Measurements from ENCODE around the gene SLC12A7. TPM values are rescaled to one million over a fixed set of nuclear protein-coding genes. Genes with fewer than 3 reads are reported as not detected.

Gene SLC12A7
- total and polyA plus RNA-seq, 12 donors = 1.3 to 52.6 (median 24.4) TPM

DNA sequence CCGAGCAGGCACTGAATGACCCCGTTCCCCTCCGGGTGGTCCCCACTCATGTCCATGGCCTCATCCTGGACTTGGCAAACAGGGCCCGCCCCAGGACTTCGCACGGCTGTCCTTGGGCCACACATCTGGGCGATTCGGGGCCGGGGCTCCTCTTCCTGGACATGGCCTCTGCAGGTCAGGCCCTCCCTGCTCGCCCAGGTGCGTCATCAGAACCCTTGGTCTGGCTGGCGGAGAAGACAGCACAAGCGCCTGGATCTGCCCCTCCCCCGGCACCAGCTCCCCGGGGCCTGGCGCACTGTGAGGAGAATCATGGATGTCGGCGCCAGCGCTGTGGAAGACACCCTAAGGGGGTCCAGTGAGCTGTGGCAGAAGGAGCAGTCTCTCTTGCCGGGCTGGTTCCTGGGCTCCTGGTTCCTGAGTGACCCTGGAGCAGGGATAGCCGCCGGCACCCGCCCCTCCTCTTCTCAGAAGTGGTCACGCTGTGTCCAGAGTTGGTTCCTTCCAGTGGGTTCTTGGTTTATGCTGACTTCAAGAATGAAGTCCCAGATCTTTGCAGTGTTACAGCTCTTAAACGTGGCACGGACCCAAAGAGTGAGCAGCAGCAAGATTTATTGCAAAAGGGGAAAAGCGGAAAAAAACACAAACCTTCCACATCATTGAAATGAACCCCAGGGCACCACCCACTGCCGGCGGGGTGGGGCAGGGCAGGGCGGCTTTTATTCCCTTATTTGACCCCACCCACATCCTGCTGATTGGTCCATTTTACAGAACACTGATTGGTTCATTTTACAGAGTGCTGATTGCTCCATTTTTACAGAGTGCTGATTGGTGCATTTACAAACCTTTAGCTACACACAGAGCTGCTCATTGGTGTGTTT lies 25.9 kb upstream of the SLC12A7 start:
- intact Hi-C loops (cut with DNase I) = no loop called here
- TF ChIP-seq POLR2A (IDR thresholded peaks at IDR 0.05) = no peak
- TF ChIP-seq, protein P1, sequence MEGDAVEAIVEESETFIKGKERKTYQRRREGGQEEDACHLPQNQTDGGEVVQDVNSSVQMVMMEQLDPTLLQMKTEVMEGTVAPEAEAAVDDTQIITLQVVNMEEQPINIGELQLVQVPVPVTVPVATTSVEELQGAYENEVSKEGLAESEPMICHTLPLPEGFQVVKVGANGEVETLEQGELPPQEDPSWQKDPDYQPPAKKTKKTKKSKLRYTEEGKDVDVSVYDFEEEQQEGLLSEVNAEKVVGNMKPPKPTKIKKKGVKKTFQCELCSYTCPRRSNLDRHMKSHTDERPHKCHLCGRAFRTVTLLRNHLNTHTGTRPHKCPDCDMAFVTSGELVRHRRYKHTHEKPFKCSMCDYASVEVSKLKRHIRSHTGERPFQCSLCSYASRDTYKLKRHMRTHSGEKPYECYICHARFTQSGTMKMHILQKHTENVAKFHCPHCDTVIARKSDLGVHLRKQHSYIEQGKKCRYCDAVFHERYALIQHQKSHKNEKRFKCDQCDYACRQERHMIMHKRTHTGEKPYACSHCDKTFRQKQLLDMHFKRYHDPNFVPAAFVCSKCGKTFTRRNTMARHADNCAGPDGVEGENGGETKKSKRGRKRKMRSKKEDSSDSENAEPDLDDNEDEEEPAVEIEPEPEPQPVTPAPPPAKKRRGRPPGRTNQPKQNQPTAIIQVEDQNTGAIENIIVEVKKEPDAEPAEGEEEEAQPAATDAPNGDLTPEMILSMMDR (IDR thresholded peaks at IDR 0.05) = peak in 1 of 6 experiments; percentile 17
- Histone ChIP-seq H3K36me3 (replicated peaks in 1 of 2) (no peaks in the 10 kb centered on the region), H3K9me3 (replicated peaks in 1 of 3) (no peaks in the 10 kb centered on the region), H3K27me3 (peaks cover 6% of the 10 kb centered on the region), H3K4me3 (no peak overlapping the region), H3K4me1 (replicated peaks in 1 of 2) (no peaks in the 10 kb centered on the region), H3K27ac (peak overlapping the region in 2 of 5 donors; percentile 10 to 13)
- 70 to 80% (median 77%) methylated on average over 16 to 30 of the region's 30 CpGs for WGBS, 4 donors
- DNase-seq = peak in 6 of 7 donors; percentile 38 to 70 (median 50)

DNA sequence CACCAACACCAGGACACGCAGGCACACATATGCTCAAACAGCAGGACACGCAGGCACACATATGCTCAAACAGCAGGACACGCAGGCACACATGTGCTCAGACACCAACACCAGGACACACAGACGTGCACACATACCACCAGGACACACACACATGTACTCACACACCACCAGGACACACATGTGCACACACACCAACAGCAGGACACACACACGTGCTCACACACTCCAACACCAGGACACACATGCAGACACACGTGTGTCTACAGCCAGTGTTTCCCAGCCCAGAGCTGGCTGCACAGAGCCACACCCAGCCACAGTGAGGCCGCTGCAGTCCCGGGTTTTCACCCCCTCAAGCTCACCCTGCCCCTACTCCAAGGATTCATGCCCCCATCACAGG lies 25.0 kb upstream of the SLC12A7 start:
- intact Hi-C loops (cut with DNase I) = no loop called here

GRCh38 chr5:1135696-1136525 lies 24.0 kb upstream of the SLC12A7 start:
- TF ChIP-seq, protein P1 (IDR thresholded peaks at IDR 0.05) = no peak
- no peak for TF ChIP-seq POLR2A (IDR thresholded peaks at IDR 0.05)

More for the DNA sequence above, 25.0 kb upstream of the SLC12A7 start:
- no peaks in the 10 kb centered on the region for H3K9me3 ChIP-seq (replicated peaks in 1 of 3)
- TF ChIP-seq, protein P1 (IDR thresholded peaks at IDR 0.05) = no peak
- no peak for DNase-seq
- H3K36me3 ChIP-seq (replicated peaks in 1 of 2) = no peaks in the 10 kb centered on the region
- no peak overlapping the region for H3K4me3 ChIP-seq
- H3K27me3 ChIP-seq = peaks cover 6% of the 10 kb centered on the region
- no peaks in the 10 kb centered on the region for H3K4me1 ChIP-seq (replicated peaks in 1 of 2)
- no peak overlapping the region for H3K27ac ChIP-seq
- WGBS, 4 donors = 65 to 87% (median 83%) methylated on average over 1 to 8 of the region's 8 CpGs

DNA sequence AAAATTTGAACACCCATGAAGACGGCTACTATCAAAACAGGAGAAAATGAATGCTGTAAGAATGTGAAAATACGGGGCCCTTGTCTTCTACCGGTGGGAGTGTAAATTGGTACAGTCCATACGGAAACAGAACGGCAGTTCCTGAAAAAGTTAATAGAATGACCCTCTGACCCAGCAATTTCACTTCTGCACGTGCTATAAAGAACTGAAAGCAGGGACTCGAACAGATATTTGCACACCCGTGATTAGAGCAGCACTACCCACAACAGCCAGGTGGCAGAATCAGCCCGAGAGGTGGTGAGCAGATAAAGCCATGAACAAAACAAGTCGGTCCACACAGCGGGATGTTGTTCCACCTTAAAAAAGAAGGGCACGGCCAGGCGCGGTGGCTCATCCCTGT lies 22.6 kb upstream of the SLC12A7 start:
- Histone ChIP-seq H3K4me1 (replicated peaks in 1 of 2) (no peaks in the 10 kb centered on the region), H3K27me3 (no peaks in the 10 kb centered on the region), H3K27ac (no peak overlapping the region), H3K4me3 (no peak overlapping the region), H3K9me3 (replicated peaks in 1 of 3) (no peaks in the 10 kb centered on the region), H3K36me3 (replicated peaks in 1 of 2) (no peaks in the 10 kb centered on the region)
- peak in 1 of 7 donors; percentile 26 for DNase-seq
- intact Hi-C loops (cut with DNase I) = no loop called here
- no peak for TF ChIP-seq POLR2A (IDR thresholded peaks at IDR 0.05)
- TF ChIP-seq, protein P1 (IDR thresholded peaks at IDR 0.05) = peak in 2 of 6 experiments; percentile 10 to 22
- WGBS, 4 donors = 62 to 72% (median 66%) methylated on average over 14 of the region's 14 CpGs

More at GRCh38 chr5:1135696-1136525, 24.0 kb upstream of the SLC12A7 start:
- DNase-seq = no peak
- no peaks in the 10 kb centered on the region for H3K36me3 ChIP-seq (replicated peaks in 1 of 2)
- H3K27ac ChIP-seq = no peak overlapping the region
- no peaks in the 10 kb centered on the region for H3K4me1 ChIP-seq (replicated peaks in 1 of 2)
- peaks cover 5% of the 10 kb centered on the region for H3K27me3 ChIP-seq
- H3K9me3 ChIP-seq (replicated peaks in 1 of 3) = no peaks in the 10 kb centered on the region
- 70 to 82% (median 75%) methylated on average over 22 to 27 of the region's 27 CpGs for WGBS, 4 donors
- H3K4me3 ChIP-seq = no peak overlapping the region
- intact Hi-C loops (cut with DNase I) = no loop called here
